ENCODE results near the gene EIF5B.
"Not testable (repeated sequence)": the region's sequence is repeated elsewhere in the genome, so short reads cannot be mapped to it uniquely, and the experiment has no call there.

Gene EIF5B

DNA sequence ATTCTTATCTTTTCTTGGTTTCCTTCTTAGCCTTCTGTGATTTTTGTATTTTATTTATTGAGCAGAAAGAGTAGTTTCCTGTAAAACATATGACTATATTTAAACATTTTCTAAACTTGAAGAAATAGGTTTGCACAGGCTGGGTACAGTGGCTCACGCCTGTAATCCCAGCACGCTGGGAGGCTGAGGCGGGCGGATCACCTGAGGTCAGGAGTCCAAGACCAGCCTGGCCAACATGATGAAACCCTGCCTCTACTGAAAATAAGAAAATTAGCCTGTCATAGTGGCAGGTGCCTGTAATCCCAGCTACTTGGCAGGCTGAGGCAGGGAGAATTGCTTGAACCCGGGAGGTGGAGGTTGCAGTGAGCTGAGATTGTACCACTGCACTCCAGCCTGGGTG is 31.7 kb downstream of the EIF5B start:
- DNase-seq = not testable (repeated sequence)

DNA sequence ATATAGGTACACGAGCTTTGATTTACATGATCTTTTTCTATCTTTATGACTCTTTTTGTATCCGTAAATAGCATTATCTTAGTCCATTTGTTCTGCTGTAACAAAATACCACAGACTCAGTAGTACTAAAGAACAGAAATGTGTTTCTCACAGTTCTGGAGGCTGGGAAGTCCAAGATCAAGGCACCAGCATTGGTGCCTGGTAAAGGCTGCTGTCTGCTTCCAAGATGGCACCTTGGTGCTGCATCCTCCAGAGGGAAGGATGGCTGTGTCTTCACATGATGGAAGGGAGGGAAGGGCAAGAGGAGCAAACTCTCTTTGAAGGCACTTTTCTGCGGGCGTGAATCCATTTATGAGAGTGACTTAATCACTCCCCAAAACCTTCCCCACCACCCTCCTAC is 36.0 kb downstream of the EIF5B start:
- DNase-seq = no peak

DNA sequence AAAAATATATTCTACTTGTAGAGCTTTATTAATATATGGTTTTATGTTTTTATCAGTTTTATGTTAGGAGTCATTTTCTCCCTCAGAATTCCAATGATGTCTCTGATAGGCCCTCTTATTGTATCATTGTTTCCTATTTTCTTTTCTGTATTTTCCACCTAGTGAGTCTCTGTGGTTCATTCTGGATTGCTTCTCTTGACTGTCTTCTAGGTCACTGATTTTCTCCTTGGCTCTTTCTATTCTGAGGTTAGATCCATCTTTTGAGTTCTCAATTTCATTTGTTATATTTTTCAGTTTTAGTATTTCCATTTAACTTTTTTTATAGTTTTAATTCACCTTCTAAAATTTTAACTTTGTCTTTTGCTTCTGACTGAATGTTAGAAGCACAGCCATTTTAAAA is 37.6 kb downstream of the EIF5B start:
- DNase-seq = no peak

DNA sequence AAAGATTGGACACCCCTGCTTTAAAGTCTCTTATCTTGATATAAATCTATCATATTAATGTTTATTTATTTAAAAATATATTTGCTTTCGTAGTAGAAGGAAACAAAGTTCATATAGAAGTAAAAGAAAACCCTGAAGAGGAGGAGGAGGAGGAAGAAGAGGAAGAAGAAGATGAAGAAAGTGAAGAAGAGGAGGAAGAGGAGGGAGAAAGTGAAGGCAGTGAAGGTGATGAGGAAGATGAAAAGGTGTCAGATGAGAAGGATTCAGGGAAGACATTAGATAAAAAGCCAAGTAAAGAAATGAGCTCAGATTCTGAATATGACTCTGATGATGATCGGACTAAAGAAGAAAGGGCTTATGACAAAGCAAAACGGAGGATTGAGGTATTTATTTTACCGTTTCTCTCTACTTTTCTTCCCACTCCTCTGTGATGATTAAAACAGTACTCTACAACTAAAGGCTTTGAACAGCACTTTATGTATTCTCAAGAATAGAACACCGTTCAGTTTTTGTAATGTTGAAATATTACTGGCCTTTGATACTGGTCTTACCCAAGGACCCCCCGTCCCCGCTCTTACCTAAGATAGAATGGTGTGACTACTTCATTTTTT is 39.2 kb downstream of the EIF5B start:
- no peak for DNase-seq

DNA sequence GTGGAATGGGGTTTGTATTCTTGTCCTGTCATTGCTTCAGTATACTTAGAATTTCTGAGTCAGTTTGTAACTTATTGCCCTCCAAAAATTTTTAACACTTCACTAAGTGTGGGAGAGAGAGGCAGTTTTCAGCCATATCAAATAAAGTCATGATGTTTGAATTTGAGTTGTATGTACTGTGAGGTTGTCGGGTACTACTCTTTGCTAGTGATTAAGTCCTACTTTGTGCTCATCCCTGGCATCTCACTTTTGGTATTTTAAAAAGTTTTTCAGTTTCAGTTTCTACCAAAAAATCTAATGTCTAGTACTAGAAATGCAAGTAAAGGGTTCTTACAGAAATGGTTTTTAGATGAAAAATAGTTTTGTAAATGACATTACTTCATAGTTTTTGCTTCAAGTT is 40.7 kb downstream of the EIF5B start:
- no peak for DNase-seq

DNA sequence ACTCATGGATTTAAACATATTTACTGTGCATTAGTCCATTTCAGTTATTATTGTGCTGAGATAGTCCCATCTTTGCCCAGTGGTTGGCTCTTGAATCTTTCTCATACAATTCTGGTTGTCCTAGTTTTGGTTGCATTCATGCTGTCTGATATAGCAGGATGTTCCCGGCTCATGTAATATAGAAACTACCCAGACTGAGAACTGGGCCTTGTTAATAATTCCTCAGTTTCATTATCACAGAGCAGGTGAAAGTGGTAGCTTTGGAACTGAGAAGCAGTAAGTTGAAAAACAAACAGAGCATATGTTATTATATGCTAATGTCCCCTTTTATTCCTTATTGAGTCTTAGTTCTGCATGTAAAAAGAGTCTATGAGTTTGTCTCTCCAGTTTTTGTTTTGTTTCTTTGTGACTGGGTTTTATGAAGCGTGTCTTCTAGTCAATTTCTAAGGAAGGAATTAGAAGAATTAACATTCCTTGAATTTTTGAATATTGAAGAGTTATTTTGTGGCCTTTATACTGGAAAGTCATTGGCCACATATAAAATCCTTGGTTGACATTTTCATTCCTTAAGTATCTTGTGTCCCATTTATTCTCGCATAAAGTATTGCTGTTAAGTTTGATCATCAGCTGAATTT is 43.3 kb downstream of the EIF5B start:
- DNase-seq = no peak

DNA sequence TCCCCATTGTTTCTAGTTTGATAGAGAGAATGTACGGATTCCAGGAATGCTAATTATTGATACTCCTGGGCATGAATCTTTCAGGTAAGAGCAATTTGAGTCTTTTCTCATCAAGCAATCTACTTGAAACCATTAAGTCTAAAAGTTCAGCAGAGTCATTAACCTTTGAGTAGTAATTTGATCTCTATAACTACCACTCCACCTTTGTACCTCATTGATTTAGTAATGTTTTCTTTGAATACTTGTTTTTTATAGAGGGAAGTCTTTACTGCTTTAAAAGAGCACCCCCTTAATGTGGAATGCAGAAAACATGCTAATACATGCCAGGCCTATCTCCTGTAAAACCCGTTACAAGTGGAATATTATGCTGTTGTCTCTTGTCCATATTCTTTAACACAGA is 45.0 kb downstream of the EIF5B start:
- no peak for DNase-seq

DNA sequence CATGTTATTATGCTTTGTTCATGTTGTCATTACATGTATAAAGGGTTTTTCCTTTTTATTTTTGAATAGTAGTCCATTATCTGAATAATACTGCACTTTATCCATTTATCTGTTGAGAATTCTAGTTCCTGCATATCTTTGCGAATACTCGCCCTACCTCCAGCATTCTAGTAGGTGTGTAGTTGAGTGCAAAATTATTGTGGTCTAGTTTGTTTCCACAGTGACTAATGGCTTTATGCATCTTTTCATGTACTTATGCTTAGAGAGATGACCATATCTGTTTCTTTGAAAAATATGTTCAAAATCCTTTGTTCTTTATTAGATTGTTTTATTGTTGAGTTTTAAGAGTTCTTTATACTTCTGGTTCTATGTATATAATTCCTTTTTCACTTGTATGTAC is 48.8 kb downstream of the EIF5B start:
- DNase-seq = no peak

DNA sequence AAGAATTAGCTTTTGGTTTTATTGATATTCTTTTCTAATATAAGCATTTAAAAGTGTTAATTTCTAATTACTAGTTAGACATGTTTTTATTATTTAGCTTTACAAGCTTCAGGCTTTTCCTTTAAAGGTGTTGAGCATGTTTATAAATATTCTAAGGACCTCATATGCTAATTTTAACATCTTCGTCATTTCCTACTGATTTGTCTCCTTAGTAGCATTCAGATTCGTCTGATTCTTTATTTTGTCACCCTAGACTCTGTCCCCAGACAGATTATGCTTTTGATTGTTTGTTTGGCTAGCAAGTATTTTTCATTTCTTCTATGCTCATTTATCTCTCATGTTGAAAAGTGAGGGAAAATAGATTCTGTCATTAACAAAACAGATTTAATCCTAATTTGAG is 51.7 kb downstream of the EIF5B start:
- no peak for DNase-seq

DNA sequence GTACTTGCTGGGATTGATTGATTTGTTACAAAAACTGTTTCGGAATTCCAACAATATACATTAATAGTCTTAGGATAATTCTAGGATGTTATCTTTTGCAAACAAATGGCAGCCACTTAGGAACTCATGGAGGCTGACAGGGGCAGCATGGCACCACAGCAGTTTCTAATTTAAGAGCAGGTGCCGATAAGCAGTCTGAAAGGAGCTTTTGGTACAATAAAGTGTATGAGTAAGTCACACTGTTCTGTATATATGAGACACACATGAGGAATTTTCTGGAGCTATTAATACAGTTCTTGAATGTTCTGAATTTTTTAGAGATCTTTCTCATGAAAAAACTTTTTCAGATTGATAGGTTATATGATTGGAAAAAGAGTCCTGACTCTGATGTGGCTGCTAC is 52.2 kb downstream of the EIF5B start:
- DNase-seq = no peak

DNA sequence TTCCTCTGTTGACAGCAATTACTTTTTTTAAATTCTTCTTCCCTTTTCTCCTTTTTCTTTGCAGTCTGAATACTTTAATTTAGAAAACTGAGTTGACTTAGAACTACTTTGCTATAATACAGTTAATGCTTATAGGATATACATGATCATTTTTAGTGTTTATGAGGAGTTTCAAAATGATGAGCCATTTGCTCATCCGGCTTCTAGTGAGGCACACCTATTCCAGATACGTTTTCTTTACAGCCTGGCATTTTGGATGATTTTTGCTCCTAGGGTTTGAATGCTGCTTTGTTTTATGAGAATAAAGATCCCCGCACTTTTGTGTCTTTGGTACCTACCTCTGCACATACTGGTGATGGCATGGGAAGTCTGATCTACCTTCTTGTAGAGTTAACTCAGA is 52.8 kb downstream of the EIF5B start:
- DNase-seq = no peak

DNA sequence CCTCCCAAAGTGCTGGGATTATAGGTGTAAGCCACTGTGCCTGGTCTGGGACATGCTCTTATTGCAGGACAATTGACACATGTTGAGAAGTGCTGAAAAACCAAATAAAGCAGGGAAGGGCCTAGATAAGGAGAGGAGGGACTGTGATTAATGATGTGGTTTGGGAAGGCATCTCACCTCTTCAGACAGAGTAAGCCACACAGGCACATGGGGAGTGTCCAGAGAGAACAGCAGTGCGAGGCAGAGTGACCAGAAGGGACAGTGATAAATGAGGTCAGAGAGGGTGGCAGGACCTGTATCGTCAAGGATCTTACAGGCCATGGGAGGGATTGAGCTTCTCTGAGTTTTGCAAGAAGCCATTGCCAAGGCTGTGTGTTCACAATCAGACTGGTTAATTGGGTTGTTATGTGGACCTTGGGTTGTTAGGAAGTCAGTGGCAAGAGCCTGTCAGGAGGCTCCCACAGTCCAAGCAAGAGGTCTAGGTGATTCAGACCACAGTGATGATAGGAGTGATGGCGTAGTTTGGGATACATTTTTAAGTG is 58.5 kb downstream of the EIF5B start:
- no peak for DNase-seq

DNA sequence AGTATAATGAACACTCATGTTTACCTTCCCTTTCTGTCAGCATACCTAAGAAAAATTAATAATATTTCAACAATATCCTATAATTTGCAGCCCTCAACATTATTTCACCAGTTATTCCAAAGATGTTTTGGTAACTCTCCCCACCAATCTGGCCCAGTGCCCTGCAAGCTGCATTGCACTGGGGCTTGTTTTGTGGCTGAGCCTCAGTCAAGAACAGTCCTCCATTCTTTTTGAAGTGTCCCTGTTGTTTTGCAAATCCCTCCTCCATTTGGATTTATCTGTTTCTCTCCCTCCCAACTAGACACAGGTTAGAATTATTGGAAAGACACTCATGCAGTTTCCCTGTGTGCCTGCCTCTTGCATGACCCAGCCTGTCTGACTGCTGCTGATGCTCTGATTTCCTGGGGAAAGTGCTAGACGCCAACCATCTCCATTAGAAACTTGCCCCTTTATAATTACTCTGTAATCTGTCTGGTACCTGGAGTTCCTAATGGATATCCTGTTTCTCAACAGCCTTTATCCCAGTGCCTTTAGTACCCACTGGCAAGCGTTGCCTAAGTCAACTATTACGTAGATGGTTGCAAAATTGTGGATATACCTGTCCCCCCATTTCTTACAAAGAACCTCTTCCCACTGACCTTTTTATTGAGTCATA is 60.2 kb downstream of the EIF5B start:
- DNase-seq = no peak

DNA sequence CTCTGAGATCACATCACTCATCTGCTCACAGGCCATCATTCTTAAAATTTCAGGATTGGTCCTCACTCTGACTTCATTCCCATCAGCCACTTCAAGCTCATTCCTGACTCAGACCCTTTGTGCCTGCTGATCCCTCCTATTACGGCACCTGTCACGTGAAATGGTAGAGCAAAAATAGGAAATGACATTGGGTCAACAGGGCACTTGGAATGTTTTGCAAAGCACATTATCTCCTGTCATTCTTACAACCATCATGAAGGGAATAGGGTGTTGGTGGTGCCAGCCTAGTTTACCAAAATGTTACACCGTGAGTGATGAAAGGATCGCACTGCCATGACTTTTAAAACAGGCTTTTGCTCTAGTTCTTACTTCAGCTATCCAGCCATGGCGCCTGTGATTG is 61.1 kb downstream of the EIF5B start:
- DNase-seq = no peak

DNA sequence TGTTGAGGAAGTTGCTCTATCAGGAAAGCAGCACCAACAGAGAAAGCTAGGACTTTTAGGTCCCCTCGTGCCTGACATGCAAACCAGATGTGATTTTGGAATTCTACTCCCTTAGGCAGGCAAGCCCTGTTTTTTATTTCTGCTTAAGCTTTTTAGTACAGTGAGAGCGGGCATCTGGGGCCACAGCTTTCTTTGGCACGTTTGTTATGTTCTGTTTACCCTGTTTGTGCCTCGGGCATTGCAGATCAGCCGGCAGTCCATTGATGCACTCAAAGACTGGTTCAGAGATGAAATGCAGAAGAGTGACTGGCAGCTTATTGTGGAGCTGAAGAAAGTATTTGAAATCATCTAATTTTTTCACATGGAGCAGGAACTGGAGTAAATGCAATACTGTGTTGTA is 61.9 kb downstream of the EIF5B start:
- no peak for DNase-seq

DNA sequence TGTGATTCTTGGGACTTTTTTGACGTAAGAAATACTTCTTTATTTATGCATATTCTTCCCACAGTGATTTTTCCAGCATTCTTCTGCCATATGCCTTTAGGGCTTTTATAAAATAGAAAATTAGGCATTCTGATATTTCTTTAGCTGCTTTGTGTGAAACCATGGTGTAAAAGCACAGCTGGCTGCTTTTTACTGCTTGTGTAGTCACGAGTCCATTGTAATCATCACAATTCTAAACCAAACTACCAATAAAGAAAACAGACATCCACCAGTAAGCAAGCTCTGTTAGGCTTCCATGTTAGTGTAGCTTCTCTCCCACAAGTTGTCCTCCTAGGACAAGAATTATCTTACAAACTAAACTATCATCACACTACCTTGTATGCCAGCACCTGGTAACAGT is 62.6 kb downstream of the EIF5B start:
- no peak for DNase-seq

DNA sequence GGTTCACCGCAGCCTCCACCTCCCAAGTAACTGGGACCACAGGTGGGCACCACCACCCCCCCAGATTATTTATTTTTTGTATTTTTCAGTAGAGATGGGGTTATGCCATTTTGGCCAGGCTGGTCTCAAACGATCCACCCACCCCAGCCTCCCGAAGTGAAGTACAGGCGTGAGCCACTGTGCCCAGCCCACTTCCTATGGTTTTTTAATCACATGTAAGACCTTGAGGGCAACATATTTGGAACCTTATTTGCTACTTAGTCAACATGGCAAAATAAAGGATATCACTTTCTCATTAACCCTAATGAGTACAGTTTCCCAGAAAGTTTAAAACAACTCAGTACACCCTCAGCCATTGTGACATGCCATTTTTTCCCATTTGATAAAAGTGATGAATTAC is 64.7 kb downstream of the EIF5B start:
- no peak for DNase-seq

DNA sequence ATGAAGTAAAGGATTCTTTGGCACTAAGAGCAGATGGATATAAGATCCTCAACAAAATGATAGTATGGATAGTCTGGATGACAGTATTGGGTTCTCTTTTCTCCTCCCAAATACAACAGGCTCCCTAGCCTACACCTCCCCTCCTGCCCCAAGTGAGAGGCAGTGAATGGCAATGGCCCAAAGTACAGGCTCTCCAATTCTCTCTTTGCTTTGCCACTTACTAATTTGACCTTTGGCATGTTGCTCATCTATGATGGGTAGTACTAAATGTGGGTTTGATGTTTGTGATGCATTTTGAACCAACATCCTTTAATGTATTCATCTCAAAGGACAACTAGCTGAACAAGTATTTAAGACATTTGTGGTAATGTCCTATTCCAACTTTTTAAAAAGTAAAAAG is 65.9 kb downstream of the EIF5B start:
- no peak for DNase-seq

DNA sequence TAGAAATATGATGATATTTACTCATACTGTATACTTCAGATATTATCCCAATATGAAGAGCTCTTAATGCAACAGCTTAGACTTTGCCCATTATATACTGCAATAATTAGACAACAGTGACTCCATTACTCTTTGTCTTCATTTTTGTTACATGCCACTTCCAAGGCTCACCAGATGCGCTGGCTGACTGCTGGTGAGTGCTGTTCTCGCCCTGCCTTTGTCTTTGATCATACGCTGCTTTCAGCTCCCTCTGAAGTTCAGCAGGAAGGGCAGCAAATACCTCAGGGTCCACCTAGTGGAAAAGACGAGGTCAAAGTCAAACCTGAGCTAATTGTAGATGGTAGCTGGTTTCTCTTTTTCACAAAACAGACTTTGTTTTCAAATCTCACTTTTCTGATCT is 66.3 kb downstream of the EIF5B start:
- DNase-seq = no peak

DNA sequence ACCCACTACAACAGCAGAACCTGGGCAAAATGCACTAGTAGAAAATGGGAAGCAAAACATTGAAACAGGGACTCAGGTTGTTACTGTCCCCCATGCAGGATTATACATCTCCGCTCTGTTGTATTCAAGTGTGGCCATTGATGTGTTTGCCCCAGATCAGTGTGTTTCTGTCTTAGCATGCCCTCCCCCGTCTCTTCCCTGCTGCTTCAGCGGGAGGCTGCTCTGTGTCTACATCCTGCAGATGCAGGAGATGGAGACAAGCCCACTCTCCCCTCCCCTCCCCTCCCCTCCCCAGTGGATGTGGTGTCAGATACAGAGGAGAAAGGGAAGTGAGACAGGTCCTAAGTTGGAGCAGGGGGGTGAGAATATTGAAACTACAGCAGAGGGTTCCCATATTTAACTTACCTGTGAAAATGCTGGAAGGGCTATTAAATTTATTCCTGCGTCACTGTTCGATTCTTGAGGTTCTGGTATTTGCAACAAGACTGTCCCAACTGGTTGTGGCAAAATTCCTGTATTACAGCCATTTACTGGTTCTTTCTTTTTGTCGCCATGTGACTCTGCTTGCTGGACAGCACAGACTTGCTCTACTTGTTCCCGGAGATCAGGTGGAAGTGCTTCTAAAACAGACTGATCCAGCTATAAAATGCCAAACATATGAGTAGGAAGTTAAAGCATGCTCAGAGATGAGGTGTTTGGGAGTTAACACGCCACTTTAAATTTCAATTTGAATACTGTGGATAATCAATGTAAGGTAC is 67.0 kb downstream of the EIF5B start:
- no peak for DNase-seq

DNA sequence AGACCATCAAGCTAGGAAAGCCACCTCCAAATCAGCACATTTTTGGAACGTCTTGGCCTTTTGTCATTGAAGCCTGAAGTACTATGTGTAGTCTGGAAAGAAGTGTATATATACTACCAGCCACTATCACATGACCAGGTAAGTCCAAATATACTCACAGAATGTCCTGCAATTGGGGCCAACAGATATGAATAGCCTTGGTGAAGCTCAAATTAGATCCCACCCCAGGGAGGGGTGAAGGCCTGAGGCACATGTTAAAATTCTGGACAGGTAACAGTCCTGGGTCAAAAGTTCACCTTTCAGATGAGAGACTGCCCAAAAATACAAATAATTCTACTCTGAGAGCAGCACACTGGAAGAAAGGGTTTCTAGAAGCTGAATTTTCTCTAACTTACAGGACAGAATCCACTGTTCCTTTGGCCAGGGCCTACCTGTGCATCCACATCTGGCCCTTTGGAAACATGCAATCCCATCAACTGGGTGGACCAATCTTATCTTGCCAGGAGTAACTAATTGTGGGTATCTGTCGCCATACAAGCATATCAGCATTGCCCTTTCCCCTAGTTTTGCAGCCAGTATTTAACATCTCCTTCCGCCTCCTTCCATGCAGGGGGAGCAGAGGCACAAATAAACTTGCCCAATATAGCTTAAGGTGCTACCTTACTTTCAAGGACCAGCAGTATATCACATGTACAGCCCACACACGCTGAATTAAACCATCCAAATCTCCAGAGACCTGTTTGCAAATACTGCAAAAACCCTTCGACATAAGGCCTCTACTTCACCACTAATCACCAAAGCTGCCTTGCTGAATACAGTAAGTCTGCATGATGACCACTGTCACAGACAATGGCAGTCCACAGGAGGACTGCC is 67.8 kb downstream of the EIF5B start:
- no peak for DNase-seq

DNA sequence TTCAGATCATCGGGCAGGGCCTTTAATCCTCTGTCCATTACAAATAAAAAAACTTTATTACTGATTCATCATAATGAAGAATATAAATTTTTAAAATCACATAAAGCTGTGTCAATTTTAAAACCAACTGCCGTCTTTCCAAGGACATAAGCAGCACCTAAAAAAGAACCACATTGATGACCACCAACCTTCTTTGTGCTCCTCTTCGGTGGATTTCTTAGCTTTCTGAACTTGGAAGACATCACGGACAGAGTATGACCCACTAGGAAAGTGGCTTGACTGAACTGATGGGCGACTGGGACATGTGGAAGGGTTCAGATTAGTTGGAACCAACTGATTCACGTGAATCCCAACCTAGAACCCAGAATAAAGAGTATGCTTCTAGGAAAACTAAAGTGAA is 68.9 kb downstream of the EIF5B start:
- no peak for DNase-seq

DNA sequence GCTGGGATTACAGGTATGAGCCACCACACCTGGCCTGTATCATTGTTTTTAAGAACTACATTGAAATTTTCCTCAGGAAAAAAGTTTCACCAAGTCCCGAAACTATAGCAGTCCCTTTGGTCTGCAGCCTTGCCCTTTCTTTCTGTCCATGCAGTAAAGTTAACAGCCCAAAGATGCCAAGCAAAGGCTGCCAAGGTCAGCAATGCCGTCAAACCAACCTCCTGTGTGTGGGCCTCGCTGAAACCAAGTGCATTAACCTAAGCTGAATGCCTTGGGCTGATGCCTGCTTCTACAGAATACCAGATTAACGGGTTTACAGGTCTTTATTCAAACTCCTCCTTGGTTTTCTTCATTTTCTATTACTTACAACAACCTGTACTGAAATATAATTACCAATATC is 73.1 kb downstream of the EIF5B start:
- DNase-seq = no peak
